Measurements from ENCODE around the gene MRPS6.

DNA sequence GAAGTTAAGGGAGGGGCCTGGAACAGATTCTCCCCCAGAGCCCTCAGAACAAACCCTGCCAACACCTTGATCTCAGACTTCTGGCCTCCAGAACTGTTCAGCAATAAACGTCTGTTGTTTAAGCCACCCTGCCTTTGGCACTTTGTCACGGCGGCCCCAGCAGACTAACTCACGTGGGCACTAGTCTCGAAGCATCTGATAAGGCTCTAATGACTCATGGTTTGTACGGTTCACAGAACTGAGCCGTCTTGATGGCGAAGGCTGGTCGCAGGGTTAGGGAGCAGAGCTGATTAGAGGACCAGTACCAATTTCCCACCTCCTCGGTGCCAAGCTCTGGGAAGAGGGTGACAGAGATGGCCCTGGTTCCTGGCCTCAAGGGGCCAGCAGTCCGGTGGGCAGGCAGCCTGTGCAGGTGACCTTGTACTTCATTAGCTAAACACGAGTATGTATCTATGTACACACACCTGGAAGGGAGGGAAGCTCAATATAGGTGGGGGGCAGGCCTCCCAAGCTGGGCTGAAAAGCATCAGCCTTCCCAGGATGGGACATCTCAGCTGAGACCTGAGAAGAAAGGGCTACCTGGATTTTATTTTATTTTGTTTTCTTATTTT, 112.8 kb downstream of the MRPS6 start:
- TF ChIP-seq, protein P1, sequence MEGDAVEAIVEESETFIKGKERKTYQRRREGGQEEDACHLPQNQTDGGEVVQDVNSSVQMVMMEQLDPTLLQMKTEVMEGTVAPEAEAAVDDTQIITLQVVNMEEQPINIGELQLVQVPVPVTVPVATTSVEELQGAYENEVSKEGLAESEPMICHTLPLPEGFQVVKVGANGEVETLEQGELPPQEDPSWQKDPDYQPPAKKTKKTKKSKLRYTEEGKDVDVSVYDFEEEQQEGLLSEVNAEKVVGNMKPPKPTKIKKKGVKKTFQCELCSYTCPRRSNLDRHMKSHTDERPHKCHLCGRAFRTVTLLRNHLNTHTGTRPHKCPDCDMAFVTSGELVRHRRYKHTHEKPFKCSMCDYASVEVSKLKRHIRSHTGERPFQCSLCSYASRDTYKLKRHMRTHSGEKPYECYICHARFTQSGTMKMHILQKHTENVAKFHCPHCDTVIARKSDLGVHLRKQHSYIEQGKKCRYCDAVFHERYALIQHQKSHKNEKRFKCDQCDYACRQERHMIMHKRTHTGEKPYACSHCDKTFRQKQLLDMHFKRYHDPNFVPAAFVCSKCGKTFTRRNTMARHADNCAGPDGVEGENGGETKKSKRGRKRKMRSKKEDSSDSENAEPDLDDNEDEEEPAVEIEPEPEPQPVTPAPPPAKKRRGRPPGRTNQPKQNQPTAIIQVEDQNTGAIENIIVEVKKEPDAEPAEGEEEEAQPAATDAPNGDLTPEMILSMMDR (IDR thresholded peaks at IDR 0.05 in 4 of 5, conservative IDR thresholded peaks at IDR 0.05 in 1 of 5) = no peak
- TF ChIP-seq POLR2A (IDR thresholded peaks at IDR 0.05) = no peak

Data from gastrocnemius medialis (tissue), 4 donors.